AG08396 (cell line): Measurements from ENCODE around the gene ARAP1.

Source experiments
- DNase-seq: peaks from one replicate; pipeline ENCODE4 v3.0.0; 2012; ENCODE audit warnings: low spot score, mixed read lengths

ARAP1 gene

DNA sequence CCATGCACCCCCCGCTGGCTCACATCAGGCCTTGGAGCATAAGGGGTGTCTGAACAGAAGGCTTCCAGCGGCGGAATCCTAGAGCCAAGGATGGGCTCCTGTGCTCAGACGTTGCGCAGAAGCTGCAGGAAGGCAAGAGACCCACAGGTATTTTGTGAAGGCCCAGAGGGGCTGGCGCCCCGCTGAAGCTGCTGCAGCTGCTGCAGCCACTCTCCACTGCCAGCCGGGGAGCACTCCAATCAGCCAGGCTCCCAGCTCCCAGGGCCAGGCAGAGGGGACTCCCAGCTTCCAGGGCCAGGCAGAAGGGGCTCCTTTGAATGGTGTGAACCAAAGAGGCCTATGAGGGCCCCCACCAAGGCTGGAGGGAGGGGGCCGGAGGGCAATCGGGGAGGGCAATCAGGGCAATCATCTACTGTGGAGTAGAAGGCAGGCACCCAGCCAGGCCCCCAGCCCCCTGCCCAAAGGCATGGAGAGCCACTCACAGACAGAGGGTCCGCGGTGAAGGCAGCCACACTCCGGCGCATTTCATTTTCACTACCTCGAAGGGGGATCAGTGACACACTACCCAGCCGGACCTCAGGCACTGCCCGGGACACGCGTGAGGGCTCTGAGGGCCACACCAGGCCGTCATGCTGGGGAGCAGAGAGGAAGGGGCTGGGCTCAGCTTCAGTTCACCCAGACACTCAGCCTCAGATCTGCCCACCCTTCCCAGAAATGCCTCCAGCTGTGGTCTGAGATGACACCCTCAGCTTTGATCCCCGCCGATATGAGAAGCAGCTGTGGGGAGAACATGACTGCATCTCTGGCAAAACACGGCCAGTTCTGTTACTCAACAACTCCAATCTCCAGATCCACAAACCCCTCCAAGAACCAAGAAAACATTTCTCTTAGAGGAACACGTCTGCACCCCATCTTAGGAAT, 66.4 kb downstream of the ARAP1 start:
- DNase-seq: peak; percentile 49

DNA sequence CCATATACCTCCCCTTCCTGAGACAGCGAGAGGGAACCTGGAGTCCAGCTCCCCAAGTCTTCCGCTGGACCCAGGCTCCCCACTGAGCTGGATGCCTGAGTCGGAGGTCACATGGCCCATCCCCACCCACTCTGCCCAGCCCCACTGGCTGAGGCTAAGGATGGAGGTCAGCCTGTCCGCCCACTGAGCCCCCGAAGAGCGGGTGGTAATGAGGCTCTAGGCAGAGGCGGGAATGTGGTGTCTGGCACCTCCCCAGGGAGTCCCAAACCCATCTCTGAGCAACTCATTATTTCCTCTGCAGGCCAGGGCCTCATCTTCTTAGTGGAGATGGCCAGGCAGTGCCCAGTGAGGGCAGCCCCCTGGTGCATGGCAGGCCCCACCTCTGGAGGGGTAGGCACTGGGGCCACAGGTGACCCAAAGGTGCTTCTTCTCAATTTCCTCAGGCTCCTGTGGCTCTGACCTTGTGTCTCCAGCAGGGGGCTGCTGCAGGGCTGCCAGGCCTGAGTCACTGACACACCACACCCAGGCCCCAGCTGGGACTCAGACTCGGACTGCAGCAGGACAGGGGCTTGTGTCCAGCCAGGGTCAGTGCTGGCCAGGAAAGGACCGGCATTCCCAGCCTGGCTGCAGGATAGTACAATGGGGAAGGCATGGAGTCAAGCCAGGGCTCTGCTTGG, 67.8 kb downstream of the ARAP1 start:
- DNase-seq: peak; percentile 90

DNA sequence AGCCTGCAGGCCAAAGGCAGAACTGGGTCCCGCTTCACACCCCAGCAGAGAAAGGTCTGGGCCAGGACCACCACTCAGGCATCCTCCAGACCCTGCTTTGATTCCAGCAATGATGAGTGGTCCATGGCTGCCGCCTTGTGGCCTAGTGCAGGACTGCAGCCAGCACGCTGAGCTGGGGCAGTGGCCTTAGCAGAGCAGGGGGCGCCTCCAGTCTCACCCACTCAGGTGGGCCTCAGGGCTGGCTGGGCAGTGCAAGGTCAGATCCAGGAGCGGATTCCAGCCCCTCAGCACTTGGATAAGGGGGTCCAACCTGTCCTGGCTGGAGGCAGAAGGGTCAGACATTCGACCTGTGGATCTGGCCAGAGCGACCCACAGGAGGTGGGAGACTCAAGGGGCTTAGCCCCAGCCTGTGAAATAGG, 68.4 kb downstream of the ARAP1 start:
- DNase-seq: peak; percentile 81

DNA sequence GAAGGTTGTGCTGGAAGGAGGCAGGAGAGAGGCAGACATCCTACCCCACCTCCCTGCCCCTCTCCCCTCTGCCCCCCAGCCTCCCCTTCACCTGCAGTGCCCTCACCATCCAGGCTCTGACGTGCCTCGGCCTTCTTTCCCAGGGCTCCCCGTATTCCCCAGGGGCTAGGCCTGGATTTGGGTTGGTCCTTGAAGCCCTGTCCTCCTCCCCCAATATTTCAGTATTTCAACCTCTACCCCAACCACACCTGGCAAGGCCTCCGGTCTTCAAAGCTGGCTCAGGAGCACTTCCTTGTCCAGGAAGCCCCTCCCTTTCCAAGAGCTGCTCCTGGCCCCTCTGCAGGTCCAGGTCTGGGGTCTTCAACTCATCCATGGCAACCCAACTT, 69.4 kb downstream of the ARAP1 start:
- DNase-seq: no peak

DNA sequence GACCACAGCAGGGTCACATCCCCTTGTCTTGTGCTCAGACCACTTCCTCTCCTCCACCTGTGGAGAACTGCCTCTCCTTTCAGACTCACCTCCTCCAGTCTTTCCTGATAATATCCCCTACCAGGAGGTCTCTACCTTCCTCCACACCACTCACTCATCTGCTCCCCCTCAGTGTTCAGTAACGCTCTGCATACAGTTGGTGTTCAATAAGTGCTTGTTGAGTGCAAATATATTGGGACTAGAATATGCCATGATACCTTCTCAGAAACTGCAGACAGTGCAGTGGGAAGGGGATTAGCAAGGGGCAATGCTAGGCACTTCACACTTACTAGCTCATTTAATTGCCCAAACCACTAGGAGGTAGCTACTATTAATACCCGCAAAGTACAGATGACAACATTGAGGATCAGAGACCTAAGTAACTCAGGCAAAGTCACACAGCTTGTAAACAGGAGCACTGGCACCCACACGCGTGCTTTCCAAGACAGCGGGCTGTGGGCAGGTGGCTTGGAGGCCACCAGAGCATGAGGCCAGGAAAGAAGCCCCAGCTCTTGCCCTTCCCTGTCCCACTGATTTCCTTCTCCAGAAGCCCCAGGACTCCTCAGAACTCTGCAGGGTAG, 69.9 kb downstream of the ARAP1 start:
- DNase-seq: no peak

DNA sequence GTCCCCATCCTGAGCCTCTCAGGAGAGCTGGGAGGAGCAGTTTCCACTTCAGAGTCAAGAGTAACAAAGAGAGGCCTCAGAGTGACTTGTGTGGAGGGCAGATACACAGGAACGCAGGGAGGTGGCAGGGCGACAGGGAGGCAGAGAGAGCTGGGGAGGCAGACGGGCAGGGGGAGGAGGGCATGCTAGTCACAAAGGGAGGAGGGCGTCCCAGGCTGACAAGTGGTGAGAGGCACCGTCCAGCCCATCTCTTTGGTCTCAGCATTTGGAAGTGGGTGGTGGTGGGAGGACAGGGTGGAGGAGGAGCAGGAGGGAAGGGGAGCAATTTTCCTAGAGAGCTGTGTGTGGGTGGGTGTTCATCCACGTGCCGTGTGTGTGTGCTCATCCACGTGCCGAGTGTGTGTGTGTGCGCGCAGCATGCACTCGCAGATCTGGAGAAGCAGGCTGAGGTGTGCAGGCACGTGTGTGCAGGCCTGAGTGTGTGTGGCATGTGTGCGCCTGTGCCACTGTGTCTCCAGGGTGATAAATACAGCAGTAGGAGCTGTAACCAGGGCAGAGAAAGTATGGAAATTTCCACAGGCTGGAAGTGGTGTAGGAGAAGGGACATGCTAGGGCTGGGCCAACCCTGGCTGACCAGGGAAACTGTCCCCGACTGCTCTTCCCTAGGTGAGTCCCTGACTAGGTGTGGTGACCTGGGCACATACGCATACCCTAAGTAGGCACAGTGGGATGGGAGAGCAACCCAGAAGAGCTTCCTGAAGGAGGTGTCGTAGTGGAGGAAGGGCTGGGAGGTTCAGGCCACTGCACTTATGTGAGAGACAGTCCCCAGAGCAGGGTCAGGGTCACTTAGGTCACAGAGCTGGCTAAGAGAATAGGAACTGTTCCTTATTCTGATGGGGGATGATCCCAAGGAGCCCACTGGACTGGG, 70.7 kb downstream of the ARAP1 start:
- DNase-seq: no peak

DNA sequence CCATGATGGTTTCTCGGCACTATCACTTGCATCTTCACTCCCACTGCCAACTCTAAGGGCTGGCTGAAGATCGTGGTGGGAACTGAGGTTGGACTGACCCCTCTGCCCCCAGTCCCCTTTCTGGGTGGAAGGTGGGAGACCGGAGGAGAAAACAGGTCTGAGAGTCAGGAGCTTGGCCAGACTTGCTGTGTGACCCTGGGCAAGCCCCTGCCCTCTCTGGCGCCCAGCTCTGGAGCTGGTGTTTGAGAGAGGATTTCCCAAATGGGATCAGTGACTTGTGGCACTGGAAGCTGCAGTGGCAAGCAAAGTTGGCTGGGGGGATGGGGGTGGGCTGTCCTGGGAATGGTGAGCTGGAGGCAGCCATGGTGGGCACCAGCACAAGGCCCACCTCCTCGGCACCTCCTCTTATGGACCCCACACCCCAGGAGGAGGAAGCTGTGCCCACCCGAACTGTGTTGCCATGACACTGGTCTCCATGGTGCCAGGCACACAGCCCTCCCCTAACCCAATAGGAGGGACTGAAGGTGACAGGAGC, 71.5 kb downstream of the ARAP1 start:
- DNase-seq: no peak

DNA sequence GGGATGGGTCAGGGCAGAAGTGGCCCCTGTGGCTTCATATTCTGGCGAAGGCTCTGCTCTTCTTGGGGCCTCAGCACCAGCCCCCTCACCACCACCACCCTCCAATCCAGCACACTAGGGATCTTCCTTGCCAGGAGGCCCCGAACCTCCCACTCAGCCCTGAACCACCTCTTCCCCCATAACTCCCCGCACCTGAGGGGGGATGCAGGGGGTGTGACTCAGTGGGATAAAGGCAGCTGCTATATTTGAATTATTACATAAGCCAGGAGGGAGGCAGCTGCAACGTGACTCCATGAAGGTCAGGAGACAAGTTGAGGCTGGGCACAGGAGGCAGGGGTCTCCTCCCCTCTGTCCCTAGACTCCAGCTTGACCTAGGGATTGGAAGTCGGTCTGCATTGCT, 72.3 kb downstream of the ARAP1 start:
- no peak for DNase-seq

DNA sequence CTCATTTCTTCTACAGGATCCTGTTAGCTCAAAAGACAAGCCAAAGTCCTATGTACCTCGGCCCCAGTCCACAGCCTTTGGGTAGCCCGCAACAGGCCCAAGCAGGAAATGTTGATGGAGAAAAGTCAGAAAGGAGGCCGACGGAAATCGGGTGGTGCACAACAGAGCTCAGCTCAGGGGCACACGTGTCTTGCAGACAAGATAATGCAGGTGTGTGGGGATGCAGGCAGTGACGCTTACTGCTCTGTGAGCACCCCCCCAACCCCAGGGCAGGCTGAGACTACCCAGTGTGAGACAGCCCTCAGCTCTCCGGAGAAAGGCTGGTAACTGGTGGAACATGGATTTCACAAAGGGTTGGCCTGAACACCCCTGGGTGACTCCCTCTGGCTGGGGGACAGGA, 73.7 kb downstream of the ARAP1 start:
- no peak for DNase-seq

DNA sequence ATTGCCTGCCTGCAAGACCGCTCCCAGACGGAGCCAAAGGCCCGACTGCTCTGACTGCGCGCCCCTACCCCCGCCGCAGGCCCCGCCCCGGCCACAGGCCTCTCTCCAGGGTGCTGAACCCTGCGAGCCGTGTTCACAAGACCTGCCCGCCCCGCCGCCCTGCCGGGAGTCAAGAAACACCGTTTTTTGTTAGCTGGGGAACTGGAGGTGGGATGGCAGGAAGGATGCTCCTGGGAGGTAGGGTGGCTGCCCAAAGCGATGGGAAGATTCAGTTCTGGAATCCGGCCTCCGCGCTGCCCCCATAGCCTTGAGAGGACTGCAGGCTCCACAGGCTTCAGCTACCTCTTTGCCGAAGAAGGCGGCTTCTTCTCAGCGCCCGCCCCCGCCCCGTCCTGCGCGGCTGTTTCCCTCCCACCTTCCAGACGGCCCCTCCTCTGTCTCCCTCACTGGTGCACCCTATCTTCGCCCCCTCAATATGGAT, 75.3 kb downstream of the ARAP1 start:
- DNase-seq: peak; percentile 73

DNA sequence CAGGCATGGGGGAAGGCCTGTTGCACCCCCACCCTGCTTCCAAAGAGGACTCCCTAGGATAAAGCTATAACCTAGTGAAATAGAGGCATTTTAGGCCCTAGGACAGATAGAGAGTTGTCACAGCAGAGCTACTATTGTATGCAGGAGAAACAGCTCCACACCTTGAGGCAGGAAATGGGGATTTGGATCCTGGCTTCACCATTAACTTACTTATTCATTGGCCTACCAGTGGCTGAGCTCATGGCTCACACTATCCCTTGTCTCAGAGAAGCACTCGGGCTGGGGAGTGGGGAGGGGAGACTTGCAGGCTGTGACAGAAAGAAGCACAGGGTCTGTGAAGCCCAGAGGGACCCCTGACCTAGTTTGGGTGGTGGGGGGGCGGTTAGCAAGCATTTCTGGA, 77.0 kb downstream of the ARAP1 start:
- DNase-seq: no peak

DNA sequence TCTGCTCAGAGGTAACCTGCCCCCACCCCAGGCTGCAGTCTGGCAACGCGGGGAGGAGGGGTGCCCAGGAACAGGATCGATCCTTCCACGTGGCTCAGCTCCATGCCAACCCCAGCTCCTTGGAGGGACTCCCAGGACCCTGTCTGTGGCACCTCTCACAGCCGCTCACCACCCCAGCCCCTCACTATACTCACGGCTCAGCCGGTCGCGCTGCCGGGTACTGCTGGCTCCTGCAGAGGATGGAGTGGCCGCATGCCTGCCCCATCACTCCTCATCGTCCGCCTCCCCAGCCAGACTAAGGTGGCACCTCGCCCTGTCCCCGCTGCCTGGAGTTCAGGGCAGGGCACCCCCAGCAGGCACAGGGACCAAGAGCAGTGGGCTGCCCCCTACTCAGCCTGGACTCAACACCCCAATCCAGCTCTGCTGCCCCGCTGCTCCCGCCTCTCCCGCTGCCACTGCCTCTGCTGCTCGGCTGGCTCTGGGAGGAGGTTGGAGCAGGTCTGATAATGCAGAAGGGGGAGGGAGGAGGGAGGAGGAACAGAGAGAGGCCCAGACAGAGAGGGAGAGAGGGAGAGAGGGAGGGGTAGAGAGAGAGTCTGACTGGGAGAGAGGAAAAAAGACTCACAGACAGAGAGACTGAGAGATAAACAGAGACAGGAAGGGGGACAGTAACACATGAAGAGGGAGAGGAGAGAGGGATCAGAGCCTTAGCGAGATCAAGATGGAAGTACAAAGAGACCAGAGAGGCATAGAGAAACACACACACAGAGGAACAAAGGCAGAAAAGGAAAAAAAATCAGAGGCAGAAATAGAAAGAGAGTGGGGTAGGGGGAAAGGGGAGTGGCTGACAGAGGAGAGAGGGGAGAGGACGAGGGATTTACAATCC, 78.0 kb downstream of the ARAP1 start, which contains the start of gene PDE2A:
TSS of gene PDE2A (minus strand) at position 480 of the 886 bp plus-strand sequence. CDS start at position 265, 215 bp downstream.
- no peak for DNase-seq

DNA sequence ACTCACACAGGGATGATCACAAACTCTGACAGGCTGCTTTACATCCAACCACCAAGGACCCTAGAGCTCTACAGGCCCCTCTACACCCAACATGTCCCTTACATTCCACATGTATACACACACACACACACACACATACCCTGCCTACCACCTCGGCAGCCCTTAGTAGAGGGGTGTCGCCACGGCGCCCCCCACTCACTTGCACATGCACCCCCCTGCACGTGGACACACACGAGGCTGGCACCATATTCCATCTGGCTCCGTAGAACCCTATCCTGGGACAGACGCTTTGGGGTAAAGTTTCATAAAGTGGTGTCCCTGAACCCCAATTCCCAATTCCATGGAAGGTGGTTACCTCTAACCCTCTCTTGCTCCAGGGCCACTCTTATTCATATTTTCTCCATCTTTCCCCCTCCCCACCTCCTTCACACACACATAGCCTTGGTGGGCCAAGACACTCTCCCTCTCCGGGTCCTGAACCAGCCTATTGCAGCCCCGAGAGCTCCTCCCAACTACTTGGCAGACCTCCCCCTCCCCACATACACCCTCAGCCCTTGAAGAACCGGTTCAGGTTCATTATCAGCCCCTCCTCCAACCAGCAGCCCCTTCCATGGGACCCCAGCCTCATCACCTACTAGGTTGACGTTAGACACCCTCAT, 78.8 kb downstream of the ARAP1 start:
- no peak for DNase-seq

DNA sequence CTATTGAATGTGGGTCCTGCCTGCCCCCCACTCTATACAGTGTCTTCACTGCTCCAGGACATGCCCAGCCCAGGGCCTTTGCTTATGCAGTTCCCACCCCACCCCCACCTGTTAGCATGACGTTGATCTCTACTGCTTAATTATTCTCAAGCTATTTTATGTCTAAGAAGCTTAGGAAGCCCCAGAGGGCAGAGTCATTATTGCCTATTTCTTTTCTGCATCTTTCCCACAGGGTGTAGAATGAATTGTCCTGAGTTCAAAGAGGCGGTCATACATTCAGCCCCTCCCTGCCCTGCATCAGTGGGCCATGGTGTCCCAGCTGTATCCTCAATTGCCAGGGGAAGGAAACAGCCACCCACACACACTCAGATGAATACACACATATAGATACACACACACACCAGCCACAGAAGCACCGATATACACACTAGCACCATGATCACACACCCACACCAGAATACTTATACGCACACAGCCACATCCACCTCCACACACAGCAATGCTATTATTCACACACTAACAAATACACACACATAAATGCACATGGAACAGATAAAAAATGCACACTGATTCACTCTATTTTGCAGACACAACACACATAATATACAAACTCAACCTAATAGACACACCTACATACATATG, 79.5 kb downstream of the ARAP1 start:
- no peak for DNase-seq

DNA sequence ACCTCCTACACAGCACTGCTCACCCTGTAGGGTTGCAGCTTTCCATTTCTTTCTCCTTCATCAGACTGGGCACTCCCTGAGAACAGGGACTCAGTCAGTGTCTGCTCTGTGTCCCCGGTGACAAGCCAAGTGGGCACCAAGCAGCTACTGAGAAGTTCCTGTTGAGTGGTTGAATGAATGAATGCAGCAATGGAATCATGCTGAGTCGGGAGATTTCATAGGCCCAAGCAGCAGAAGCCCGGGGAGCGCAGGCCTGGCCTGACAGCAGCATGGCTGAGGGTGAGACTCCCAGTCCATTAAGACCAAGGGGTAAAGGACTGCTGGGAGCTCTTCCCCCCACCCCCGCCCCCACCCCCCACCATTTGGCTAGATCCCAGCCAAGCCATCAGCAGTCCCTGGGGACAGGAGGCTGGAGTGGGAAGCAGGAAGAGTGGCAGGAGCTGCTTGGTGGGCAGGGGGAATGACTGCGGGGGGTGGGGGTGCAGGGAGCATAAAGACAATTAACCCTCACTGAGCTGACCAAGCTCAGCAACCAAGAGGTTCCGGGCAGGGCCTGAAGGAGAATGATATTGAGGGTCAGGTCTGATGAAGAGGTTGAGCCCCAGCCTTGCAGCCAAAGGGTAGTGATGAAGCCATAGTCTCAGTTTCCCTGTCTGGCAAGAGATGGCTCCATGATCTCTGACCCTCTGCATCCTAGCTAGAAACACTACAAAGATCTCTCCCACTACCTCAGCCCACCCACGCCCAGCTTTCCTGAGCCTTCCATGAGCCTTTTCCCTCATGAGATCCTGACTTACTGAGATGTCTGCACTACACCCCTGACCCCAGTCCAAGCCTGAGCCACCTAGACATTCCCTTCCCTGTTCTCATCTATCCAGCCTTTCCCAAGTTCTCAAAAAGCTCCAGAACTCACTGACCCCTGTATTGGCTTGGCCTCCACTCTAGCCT, 80.8 kb downstream of the ARAP1 start:
- DNase-seq: no peak

DNA sequence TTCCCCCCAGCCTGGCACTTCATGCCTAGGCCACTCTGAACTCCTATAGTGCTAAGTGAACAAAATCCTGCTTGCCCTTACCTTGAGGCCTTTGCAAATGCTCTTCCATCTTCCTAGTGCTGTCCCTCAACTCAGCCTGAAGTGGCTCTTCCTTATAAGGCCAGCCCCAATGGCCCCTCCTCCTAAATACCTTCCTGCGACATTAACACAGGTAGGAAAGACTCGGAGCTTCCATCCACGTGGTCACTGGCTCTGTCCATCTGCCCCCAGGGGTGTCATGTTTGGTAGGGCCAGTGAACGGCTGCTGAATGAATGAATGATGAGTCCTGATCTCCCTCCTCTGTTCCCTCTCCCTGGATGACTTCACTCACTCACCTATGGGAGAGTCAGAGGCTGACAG, 82.2 kb downstream of the ARAP1 start:
- DNase-seq: no peak

DNA sequence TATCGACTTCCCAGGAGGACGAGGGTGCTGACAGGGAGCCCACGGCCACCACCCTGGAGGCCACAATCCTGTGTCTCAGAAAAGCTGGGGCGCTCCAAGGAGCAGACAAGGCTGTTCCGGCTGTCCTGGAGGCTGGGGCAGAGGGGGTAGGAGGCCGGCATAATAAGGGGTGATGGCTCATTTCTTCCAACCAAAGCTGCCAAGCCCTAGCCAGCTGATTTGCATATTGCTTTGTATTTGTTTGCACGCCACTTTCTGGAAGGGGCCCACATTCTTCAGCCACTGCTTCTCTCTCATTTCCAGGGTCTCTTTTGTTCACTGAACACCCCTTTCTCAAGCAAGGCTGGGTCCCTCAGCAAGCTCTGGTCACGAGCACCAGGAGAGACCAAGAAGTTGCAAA, 82.7 kb downstream of the ARAP1 start:
- DNase-seq: no peak
